NCI-H2107 (cell line): ENCODE data around the gene CIAO2B.
A peak's percentile ranks its signal among the peaks of the same experiment; 100 is the strongest.
"Not testable (repeated sequence)": the region's sequence is repeated elsewhere in the genome, so short reads cannot be mapped to it uniquely, and the experiment has no call there.

Experiments
- DNase-seq: peaks from one replicate; lab custom pipeline; 2025; lab: John Stamatoyannopoulos, UW

CIAO2B gene

DNA sequence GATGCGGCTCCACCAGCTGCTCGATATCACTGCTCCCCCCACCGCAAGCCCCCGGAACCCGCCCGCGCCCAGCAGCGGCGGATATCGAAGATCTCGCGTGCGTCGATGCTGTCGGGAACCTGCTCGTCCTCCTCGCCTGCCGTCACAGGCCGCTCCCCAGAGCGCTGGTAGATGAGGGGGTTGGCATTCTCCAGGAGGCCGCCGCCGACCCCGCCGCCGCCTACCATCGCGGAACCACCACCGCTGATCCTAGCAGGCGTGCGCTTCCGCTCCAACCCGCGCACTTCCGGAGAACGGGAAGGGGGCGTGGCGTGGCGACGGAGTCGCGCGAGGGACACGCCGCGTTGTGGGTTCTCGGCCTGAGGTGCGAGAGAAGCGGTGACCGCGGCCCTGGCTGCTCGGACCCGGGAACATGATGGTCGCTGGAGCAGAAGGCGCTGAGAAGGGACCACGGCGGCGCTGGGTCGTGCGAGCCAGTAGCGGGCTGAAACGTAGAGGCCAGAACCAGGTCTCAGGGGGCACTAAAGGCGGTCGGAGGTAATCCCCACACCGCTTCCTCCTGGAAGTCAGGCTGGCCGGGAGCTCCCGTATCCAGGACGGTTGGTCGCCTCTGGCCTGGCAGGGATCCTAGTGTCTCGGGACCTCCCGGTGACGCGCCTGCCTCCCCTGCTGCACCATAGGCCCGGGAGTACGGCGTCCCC, at the start of gene CIAO2B:
TSS of gene CIAO2B (minus strand) at position 265 of the 701 bp plus-strand sequence. CDS start at position 227, 38 bp downstream.
- DNase-seq: peak; percentile 61

DNA sequence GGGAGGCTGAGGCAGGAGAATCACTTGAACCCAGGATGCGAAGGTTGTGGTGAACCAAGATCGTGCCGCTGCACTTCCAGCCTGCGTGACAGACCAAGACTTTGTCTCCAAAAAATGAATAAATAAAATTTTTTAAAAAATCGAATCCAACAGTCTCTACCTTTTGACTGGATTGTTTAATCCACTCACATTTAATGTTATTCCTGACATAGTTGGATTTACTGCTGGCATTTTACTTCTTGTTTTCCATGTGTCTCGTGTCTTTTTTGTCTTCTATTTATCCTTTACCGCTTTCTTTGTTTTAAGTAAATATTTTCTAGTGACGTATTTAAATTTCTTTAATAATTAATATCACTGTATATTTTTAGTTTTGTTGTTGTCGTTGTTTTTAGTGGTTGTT, 48.8 kb upstream of the CIAO2B start:
- DNase-seq: no peak

DNA sequence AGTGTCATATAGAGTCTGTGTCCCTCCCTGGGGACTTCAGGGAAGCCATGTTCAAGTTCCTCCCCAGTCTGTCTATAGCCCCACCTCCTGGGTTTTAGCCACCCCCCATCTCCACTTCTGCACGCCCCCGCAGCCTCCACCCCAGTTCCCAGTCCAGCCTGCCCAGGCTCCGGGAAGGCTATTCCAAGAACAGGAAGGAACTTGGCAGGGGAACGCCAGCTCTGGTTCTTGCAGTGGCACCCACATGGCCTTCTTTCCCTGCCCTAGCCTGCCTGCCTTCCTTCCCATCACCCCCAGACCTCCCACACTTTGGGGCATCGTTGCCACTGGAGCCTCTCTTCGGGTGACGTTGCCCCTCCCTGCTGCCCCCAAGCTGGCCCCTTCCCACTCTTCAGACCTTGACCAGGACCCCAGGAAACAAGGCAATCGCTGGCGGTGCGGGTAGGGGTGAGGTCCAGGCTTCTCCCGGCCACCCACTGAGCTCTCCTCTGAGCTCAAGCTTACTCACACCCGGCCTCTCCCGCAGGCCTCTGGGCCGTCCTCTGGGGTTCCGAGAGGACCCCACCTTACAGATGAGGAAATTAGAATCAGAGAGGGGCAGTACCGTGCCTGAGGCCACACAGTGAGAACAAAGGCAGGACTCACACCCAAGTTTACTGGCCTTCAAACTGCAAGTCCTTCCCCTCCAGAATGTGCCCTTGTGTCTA, 45.0 kb upstream of the CIAO2B start:
- no peak for DNase-seq

DNA sequence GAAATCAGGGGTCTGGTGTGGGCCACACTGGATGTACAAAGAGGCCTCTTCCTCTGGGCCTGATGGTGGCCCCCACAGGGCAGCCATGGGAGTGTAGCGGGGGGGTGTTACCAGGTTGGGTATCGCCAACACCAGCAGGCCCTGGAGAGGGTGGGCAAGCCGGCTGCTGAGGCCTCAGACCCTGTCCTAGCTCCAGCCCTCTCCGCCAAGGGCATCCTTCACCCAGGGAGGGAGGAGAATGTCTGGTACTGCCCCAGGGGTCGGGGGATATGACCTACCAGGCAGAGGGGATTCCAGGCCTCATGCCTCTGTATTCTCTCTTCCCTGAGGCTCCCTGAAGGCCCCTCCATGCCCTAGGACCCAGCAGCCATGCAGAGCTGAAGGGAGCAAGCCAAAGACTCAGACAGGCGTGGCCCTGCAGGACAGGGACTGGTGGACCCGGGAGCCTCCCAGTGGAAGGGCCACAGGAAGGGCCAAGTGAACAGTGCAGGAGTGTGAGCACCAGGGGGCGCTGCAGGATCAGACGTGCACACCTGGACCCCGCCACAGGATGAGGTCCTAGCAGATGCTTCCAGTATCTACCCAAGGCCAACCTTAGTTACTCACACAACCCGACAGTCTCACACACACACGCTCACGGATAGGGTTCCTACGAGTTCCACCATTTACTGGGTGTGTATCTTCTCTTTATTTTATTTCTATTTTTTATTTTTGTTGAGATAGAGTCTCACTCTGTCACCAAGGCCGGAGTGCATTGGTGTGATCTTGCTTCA, 43.3 kb upstream of the CIAO2B start:
- DNase-seq: peak; percentile 46

DNA sequence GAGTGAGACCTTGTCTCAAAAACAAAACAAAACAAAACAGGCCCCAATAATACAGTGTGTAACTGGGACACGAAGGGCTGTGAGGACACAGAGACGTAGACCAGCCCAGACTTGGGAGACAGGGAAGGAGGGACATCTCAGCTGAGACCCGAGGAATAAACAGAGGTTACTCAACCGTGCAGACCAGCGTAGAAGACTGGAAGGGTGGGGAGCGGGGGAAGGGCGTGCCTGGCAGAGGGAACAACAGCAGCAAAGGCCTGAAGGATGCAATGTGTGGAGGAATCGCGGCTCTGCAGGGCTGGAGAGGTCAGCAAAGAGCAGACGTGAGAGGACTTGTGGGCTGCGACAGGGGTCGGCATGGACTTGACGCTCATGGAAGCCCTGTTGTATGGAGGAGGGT, 42.5 kb upstream of the CIAO2B start:
- DNase-seq: no peak

DNA sequence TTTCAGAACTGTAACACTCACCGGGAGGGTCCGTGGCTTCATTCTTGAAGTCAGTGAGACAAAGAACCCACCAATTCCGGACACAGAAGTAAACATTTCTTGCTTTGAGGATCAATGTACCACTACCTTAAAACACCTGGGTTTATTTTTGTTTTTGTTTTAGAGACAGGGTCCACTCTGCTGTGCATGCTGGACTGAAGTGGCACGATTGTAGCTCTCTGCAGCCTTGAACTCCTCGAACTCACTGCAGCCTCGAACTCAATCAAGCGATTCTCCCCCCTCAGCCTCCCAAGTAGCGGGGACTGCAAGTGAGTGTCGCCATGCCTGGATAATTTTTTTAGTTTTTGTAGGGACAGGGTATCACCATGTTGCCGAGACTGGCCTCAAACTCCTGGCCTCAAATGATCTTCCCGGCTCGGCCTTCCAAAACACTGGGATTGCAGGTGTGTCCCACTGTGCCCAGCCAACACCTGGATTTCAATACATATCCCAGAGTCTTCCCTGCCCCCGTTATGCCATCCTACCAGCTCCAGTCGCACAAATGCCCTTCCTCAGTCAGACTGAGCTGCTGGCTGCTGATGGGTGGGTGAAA, 41.2 kb upstream of the CIAO2B start:
- no peak for DNase-seq

DNA sequence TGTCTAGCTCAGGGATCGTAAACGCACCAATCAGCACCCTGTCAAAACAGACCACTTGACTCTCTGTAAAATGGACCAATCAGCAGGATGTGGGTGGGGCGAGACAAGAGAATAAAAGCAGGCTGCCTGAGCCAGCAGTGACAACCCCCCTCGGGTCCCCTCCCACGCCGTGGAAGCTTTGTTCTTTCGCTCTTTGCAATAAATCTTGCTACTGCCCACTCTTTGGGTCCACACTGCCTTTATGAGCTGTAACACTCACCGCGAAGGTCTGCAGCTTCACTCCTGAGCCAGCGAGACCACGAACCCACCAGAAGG, 40.7 kb upstream of the CIAO2B start:
- DNase-seq: not testable (repeated sequence)

DNA sequence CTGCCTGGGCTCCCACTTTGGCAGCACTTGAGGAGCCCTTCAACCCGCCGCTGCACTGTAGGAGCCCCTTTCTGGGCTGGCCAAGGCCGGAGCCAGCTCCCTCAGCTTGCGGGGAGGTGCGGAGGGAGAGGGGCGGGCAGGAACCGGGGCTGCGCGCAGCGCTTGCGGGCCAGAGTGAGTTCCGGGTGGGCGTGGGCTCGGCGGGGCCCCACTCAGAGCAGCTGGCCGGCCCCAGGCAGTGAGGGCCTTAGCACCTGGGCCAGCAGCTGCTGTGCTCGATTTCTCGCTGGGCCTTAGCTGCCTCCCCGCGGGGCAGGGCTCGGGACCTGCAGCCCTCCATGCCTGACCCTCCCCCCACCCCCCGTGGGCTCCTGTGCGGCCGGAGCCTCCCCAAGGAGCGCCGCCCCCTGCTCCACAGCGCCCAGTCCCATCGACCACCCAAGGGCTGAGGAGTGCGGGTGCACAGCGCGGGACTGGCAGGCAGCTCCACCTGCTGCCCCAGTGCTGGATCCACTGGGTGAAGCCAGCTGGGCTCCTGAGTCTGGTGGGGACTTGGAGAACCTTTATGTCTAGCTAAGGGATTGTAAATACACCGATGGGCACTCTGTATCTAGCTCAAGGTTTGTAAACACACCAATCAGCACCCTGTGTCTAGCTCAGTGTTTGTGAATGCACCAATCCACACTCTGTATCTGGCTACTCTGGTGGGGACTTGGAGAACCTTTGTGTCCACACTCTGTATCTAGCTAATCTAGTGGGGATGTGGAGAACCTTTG, 40.1 kb upstream of the CIAO2B start:
- not testable (repeated sequence) for DNase-seq

DNA sequence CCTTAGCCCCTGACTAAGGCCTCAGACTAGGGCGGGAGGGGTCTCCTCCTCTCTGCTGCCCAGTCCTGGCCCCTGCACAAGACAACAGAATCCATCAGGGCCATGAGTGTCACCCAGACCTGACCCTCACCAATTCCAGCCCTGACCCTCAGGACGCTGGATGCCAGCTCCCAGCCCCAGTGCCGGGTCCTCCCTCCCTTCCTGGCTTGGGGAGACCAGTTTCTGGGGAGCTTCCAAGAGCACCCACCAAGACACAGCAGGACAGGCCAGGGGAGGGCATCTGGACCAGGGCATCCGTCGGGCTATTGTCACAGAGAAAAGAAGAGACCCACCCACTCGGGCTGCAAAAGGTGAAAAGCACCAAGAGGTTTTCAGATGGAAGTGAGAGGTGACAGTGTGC, 39.5 kb upstream of the CIAO2B start:
- no peak for DNase-seq

DNA sequence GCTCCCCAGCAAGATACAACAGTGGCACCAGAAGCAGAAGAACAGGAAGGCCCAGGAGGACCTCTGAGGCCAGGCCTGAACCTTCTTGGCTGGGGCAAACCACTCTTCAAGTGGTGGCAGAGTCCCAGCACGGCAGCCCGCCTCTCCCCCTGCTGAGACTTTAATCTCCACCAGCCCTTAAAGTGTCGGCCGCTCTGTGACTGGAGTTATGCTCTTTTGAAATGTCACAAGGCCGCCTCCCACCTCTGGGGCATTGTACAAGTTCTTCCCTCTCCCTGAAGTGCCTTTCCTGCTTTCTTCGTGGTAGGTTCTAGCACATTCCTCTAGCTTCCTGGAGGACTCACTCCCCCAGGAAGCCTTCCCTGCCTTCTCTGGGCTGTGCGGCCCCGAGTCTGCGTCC, 38.8 kb upstream of the CIAO2B start:
- DNase-seq: no peak

DNA sequence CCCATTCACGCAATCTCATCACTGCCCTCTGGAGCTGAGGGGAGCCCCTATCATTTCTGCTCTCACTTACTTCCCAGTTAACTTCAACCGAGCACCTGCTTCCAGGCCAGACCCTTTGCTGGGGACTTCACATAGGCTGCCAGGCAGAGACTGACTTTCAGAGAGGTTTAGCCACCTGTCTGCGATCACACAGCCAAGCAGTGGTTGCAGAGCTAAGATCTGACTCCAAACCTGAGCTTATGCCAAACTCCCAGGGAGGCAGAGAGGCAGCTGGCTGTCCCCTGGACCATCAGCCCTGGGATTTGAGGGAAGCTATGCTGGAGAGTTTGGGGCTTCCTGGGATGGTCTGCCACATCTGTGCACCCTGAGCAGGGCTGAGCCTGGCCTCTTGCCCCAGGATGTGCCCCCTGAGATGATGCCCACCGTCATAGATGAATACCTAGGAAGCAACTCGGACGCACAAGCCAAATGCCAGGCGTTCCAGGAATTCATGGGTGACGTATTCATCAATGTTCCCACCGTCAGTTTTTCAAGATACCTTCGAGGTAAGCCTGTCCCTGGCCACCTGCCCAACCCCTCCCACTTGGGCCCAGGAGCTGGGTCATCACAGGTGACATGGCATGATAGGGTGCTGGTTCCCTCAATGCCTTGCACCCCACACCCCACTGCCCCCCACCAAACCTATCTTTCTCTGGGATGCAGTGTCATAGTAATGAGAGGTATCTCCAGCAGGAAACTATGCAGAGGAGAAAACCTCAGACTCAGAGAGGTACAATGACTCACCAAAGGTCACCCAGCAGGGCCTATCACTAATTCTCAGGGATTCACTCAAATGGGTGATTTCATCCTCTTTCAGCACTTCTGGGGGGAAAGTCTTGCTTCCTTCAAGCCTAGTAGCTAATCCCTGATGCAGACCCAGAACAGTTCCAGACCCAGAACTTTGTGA, 36.8 kb upstream of the CIAO2B start:
- DNase-seq: no peak

DNA sequence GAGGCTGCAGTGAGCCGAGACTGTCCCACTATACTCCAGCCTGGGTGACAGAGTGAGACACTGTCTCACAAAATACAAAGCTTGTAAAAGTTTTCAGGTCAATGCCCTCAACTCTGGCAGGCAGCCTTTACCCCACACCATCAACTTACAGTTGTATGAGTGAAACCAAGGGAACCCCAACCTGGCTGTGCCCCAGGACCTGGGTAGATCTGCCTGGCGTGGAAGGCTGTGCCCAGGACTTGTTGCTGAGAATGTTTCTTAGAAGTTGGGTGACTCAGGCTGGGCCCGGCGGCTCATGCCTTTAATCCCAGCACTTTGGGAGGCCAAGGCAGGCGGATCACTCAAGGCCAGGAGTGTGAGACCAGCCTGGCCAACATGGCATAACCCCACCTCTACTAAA, 34.6 kb upstream of the CIAO2B start:
- no peak for DNase-seq

DNA sequence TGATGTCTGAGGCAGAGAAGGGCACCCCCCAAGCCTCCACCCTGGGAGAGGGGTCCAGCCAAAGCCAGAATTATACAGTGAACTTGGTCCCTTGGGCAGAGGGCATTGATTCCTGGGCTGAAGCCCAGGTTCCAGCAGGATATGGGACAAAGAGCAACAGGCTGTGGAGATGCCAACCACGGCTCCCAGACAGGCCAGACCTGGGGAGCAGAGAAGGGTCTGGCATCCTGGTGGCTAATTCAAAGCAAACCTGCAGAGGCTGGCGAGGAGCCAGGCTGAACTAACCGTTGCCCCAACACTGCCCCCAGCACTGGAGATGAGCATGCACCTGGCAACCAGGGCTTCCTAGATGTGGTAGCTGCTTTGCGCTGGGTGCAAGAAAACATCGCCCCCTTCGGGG, 29.8 kb upstream of the CIAO2B start:
- DNase-seq: no peak

DNA sequence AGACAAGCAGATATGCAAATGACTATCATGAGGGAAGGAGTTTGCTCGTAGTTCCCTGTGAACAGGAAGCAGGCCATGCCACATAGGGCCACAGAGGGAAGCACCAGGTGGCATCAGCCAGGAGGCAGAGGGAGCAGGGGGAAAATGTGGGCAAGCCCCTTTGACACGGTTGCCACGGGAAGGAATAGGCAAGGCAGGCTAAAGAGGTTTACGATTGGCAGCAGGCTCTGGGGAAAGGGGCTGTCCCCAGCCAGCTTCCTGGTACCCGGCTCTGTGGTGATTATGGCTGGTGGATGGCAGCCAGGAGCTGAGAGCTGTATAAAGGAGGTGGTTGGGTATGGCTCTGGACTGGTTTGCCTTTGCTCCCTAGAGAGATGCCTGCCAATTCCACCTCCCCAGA, 27.7 kb upstream of the CIAO2B start:
- peak; percentile 59 for DNase-seq

DNA sequence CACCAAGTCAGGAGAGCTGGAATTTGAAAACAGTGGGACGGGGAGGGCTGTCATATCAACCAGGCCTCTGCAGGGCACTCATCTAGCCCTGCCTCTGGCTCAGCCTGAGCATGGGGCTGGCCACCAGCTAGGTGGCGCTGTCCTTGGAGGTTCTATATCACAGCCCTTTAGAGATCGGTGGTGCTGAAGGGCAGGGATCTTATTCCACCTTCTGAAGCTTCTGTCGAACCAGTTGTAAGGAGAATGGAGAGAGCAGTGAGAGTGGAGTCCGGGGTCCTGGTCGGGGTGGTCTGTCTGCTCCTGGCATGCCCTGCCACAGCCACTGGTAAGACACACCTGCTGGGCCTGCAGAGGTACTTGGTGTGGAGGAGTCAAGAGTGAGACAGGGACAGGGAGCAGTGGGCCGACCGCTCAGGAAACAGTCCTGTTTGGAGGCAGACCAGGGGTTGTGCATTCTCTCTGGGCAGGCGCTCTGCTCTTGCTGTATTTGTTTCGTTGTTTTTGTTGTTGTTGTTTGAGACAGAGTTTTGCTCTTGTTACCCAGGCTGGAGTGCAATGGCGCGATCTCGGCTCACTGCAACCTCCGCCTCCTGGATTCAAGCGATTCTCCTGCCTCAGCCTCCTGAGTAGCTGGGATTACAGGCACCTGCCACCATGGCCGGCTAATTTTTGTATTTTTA, 27.0 kb upstream of the CIAO2B start, which contains the start of gene CES3:
TSS of gene CES3 (plus strand) at position 202 of the 680 bp plus-strand sequence. CDS start at position 244, 42 bp downstream.
- peak; percentile 41 for DNase-seq

DNA sequence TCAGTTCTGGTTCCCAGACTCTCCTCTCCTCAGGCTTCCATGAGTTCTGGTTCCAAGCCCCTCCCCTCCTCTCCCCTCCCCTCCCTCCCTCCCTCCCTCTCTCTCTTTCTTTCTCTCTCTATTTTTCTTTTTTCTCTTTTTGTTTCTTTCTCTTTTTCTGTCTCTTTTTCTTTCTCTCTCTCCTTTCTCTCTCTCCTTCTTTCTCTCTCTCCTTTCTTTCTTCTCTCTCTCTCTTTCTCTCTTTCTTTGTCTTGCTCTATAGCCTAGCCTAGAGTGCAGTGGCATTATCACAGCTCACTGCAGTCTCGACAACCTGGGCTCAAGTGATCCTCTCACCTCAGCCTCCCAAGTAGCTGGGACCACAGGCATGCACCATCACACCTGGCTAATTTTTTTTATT, 26.1 kb upstream of the CIAO2B start:
- DNase-seq: no peak

DNA sequence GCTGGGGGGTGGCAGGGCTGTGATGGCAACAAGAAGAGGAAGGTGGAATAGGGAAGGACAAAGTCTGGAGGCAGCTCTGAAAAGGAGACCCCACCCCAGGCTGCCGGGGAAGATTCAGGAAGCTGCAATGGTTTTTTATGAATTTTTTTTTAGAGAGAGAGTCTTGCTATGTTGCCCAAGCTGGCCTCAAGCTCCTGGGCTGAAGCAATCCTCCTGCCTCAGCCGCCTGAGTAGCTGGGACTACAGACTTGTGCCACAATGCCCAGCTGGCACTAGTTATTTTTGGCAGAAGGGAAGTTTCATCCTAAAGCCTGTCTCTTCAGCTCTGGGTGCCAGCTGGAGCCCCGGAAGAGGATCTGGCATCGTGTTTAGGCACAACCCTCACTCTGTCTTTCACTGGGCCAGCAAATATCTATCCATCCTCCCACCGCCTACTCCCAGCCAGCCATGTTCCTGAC, 25.5 kb upstream of the CIAO2B start:
- DNase-seq: no peak

DNA sequence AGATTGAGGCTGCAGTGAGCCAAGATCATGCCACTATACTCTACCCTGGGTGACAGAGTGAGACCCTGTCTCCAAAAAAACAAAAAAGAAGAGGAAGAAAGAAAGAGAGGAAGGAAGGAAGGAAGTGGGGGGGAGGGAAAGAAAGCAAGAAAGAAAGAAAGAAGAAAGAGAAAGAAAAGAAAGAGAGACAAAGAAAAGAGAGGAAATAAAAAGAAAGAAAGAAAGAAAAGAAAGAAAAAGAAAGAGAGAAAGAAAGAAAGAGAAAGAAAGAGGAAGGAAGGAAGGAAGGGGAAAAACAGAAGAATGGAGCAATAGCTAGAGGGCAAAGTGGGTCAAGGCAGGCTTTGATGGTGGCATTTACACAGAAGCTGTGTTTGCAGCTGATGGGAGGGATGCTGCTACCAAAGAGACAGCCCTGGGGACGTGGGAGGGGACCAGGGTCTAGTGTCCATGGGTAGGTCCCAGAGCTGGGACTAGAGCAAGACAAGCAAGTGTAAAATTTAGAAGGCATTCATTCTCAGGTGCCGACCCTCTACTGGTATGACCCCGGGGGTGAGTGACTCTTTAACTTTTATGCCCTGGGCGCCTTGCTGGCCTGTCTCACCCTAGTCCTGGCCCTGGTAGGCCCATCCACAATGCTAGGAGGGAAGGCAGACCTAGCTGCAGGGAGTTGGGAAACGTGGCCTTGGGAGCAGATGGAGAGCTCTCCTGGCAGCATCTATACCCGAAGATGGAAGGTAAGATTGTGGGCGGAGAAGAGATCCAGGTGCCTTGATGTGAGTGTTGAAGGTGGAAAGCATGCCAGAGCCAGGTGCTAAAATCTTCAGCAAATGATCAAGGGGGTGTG, 24.9 kb upstream of the CIAO2B start:
- DNase-seq: no peak

DNA sequence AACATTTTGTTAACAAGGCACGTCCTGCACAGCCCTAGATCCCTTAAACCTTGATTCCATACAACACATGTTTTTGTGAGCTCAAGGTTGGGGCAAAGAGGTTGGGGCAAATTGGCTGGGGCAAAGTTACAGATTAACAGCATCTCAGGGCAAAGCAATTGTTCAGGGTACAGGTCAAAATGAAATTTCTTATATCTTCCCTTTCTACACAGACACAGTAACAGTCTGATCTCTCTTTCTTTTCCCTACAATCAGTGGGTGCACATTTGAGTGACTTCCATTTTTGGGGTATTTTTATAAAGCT, 21.9 kb upstream of the CIAO2B start:
- DNase-seq: not testable (repeated sequence)
